HL-60/S4 treated with phorbol 12-myristate 13-acetate at 8.2 ng/mL for 4 days and 3 days (cell line): ENCODE data around the gene GDF2.

Source experiments
- in situ Hi-C: fragments of 300-500 bp; cut with MboI; formaldehyde crosslinking; loops from 2 replicates; pipeline ENCODE4 v1.15.0; 2022; ENCODE audit warnings: low sequenced_read_pairs

Gene GDF2

DNA sequence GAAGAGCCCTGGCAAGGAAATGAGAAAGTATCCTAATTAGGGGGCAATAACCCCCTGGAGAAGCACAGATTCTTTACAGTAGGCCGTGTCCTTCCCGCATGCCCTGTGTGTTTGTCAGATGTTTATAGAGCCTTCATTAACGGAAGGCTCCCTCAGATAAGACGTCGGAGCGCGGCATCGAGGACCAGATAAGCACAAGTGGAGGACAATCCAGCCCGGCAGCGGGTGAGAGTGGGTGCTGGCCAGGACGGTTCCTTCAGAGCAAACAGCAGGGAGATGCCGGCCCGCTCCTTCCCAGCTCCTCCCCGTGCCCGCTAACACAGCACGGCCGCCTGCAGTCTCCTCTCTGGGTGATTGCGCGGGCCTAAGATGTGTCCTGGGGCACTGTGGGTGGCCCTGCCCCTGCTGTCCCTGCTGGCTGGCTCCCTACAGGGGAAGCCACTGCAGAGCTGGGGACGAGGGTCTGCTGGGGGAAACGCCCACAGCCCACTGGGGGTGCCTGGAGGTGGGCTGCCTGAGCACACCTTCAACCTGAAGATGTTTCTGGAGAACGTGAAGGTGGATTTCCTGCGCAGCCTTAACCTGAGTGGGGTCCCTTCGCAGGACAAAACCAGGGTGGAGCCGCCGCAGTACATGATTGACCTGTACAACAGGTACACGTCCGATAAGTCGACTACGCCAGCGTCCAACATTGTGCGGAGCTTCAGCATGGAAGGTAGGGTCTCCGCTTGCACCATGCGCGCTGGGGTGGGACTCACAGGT lies at the start of gene GDF2:
Gene GDF2 (plus strand): TSS at position 155 of the 762 bp plus-strand sequence. CDS start 215 bp downstream, at position 370.
- in situ Hi-C loops, result no loop called here

GRCh38 chr10:47276071-47276470 lies 46.2 kb upstream of the GDF2 start:
- in situ Hi-C loops, result no loop called here

GRCh38 chr10:47276576-47277351 lies 45.5 kb upstream of the GDF2 start:
- in situ Hi-C loops, result no loop called here

DNA sequence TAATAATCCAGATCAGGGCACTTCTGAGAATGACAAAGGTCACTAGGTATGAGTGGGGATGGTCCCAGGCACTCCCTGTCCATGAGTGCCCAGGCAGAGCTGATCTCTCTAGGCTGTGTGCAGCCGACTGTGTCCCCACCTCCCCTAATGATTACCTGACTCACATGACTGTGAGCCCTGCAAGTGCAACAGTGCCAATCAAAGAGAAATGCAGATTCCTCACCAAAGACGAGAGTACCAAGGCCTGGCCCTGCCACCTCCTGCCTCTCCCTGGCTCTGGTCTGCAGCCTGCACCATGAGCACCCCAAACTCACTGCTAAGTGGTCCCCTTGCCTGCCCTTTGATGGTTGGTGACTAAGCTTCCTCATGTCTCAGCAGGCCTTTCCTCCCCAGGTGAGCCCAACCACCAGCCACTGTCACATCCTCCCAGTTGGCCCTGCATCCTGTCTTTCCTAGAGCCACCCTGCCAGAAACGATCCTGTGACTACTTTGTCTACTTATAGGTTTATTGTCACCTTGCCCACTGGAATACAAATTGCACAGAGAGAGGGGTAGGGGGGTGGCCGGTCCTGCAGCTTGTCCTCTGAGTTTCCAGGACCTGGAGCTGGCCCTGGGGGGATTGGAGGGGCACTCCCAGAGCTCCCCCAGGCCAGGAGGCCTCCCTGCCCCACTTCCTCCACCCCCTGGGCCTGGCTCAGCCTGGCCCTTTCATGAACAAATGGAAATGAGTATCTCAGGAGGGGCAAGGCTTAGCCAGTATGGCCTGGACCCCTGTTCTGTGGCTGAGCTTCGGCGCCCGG lies 44.7 kb upstream of the GDF2 start:
- in situ Hi-C loops, result no loop called here

- in situ Hi-C loops, result no loop called here
These were observed 44.1 kb upstream of the GDF2 start for GRCh38 chr10:47278152-47278473.

- in situ Hi-C loops, result no loop called here
These were observed 43.5 kb upstream of the GDF2 start for GRCh38 chr10:47278720-47279119.

DNA sequence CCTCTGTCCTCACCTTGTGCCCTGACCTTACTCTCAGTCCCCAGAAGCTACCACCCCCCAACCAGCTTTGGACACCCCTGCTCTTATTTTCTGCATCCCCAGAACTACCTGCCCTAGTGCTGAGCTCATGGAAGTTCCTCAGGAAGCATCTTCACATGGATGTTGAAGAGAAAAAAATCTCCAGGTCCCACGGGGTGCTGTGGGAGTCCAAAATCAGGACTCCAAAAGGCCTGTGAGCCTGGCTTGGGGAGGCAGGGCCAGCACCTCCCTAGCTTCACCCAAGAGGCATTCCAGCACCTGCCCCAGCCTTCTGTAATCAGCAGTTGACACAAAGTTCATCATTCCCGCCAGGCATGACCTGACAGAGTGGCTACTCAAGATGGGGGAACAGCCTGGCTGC lies 43.0 kb upstream of the GDF2 start:
- in situ Hi-C loops, result no loop called here

DNA sequence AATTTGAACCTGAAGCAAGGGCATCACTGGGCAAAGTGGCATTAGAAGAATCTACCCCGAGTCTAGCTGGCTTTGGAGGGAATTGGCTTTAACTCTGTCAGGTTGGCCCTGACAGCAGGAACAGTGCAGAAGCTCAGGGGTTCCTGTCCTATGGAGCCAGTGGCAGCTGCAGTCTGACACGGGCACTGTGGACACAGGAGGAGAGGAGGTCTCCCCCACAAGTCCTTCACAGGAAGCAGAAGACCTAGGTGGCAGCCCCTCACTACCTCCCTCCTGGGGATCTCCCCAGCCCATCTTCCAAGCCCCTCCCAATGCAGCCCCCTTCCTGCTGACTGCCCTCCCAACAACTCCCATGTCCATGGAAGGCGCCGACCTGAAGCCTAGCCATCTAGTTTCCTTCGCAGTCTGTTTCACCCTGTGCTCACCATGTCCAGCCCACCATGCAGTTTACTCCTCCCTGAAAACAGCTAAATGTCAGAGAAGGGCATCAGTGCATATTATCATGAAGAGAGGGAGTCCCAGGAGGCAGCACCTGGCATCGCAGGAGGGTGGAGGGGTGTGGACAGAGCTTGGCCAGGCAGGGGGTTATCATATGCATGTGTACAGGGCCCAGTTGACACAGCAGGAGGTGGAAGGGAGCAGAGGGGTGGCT lies 40.1 kb upstream of the GDF2 start:
- in situ Hi-C loops, result no loop called here

- in situ Hi-C loops, result no loop called here
These were observed 39.6 kb upstream of the GDF2 start for GRCh38 chr10:47282657-47283018.

GRCh38 chr10:47283101-47283630 lies 39.1 kb upstream of the GDF2 start:
- in situ Hi-C loops, result no loop called here

GRCh38 chr10:47283848-47284247 lies 38.4 kb upstream of the GDF2 start:
- in situ Hi-C loops, result no loop called here

DNA sequence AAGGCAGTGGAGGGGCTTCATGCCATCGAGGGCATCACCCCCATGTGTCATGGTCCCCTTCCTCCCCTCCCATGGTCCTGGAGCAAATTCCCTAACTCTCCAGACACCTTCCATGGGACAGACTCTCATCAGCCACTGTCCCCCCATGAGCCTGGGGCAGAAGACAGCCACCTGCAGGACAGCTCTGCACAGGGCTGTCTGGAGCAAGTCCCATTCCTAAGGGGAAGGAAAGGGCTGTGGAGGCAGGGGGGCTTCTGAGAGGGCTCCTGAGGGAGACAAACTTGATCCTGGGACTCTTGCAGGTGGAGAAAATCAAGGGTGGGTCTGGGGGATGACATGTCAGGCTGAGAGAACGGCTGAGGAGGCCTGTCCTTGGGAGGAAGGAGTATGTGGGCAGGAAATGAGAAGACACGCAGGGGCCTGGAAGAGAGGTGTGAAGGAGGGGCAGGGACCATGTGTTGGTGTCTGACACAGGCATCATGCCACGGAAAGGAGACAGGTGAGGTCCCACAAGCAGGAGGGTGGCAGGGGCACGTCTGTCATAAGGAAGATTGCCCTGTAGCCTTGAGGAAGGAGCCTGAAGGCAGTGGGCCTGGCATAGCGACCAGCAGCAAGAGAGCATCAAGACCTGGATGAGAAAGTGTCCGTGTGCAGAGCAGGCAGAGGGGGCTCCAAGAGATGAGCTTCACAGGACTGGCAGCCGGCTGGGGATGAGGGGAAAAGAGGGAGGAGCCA lies 36.7 kb upstream of the GDF2 start:
- in situ Hi-C loops, result no loop called here

DNA sequence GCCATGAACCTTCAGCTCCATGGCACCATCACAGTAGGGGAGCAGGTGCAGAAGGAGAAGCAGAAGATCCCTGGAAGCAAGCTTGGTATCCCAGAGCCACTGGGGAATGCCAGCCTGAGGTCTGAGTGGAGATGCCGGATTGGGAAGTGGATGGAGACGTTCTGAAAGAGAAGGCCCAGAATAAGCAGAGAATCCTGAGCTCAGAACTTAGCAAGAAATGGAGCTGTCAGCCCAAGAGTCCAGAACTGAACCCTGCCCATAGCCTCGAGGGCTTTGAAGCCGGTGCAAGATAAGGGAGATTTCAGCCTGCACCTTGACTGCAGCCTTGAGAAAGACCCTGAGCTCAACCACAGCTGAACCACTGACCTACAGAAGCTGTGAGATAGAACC lies 36.1 kb upstream of the GDF2 start:
- in situ Hi-C loops, result no loop called here

DNA sequence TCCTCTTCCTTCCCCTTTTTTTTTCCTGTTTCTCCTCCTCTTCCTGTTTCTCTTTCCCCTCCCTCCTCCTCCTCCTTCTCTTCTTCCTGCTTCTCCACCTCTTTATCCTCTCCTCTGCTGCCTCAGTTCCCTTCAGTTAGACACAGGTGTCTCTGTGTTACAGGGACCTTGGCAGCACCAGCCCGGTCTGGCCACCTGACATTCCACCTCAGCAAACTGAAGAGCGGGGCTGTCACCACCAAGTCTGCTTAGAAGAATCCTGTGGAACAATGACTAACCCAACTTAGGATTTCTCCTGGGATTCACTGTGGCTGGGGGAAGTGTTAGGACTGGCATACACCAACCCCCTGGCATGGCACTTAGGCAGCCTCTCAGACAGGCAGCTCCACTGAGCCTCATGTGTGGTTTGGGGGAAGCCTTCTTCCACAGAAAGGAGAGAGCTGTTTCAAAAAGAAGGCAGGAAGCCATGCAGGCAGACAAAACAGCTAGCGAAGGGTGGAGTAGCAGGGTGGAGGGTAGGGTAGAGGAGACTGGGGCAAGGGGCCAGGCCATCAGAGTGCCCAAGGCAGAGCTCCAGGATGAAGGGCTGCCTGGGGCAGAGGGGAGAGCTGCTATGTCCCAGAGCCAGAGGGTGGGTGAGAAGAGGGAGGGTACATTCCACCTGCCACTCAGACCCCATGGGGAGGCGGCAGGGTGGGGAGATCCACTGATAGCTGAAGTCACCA lies 35.5 kb upstream of the GDF2 start:
- in situ Hi-C loops, result no loop called here

GRCh38 chr10:47287365-47287802 lies 34.9 kb upstream of the GDF2 start:
- in situ Hi-C loops, result no loop called here

DNA sequence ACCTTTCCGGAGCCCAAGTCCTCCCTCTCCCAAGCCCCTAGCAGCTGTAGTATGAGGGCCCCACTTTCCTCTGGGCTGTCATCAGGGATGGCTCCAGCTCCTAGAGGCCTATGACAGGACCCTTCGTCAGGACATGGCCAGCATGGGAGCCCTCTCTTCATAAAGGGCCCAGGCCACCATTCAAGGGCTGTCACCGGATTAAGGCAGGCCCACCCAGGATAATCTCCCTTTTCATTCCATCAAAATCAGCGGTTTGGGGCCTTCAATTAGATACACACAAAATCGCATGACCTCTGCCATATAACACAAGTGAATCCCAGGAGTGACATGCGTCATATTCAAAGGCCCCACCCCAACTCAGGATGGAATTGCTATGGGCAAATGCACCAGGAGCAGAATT lies 34.4 kb upstream of the GDF2 start:
- in situ Hi-C loops, result no loop called here

DNA sequence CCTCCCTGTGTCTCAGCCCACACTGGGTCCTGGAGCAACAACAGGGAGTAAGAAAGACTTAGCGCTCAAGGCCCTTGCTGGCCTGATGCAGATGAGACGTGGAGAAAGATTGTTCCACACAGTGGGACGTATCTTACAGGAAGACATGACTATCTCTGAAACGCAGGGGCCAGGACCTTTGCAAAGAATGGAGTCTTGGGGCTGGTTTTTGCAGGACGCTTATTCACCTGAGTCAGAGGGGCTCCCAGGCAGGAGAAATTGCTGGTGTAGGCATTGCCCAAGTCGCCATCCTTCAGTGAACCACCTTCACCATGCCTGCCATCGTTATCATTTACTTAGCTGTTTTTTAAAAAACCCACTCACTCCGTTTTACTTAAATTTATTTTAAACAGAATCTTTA lies 34.0 kb upstream of the GDF2 start:
- in situ Hi-C loops, result no loop called here

DNA sequence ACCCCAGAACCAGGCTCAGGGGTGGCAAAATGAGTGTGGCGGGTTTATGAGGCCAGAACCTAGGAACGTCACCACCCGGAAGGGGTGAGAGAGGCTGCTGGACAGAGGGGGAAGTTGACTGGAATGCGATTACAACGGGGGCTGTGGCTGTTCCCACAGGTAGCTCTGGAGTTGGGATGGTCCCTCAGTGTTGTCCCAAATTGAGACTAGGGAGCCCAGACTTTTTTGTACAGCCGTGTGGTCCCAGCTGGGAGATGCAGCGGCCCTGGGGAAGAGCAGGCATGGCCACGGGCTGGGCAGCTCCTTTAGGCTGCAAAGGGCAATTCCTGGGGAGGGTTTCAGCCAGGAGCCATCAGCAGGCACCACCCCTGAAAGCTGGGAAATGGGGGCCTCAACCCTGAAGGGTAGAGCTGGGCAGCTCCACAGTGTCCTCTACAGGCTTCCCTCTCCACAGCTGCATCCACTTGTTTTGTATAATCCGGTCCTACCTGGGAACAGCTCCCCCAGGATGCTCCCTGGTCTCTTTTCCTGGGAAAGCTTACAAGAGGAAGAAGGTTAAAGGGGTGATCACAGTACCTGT lies 33.2 kb upstream of the GDF2 start:
- in situ Hi-C loops, result no loop called here

- in situ Hi-C loops, result no loop called here
These were observed 32.3 kb upstream of the GDF2 start for GRCh38 chr10:47289921-47290320.
